ENCODE measurements around the gene COL4A1.

COL4A1 gene

GRCh38 chr13:110290153-110290552 is 16.8 kb downstream of the COL4A1 start:
- no peak for DNase-seq

- no peak for DNase-seq
These were observed 17.3 kb downstream of the COL4A1 start for GRCh38 chr13:110289661-110290060.

- DNase-seq: no peak
These were observed 17.8 kb downstream of the COL4A1 start for GRCh38 chr13:110289174-110289573.

- DNase-seq: no peak
These were observed 19.8 kb downstream of the COL4A1 start for GRCh38 chr13:110286833-110287819.

- DNase-seq: no peak
These were observed 20.7 kb downstream of the COL4A1 start for GRCh38 chr13:110285991-110286832.

- DNase-seq: no peak
These were observed 22.0 kb downstream of the COL4A1 start for GRCh38 chr13:110284779-110285484.

- DNase-seq: no peak
These were observed 23.0 kb downstream of the COL4A1 start for GRCh38 chr13:110283736-110284517.

GRCh38 chr13:110282316-110282841 is 24.6 kb downstream of the COL4A1 start:
- DNase-seq: no peak

GRCh38 chr13:110281736-110282135 is 25.2 kb downstream of the COL4A1 start:
- DNase-seq: no peak

DNA sequence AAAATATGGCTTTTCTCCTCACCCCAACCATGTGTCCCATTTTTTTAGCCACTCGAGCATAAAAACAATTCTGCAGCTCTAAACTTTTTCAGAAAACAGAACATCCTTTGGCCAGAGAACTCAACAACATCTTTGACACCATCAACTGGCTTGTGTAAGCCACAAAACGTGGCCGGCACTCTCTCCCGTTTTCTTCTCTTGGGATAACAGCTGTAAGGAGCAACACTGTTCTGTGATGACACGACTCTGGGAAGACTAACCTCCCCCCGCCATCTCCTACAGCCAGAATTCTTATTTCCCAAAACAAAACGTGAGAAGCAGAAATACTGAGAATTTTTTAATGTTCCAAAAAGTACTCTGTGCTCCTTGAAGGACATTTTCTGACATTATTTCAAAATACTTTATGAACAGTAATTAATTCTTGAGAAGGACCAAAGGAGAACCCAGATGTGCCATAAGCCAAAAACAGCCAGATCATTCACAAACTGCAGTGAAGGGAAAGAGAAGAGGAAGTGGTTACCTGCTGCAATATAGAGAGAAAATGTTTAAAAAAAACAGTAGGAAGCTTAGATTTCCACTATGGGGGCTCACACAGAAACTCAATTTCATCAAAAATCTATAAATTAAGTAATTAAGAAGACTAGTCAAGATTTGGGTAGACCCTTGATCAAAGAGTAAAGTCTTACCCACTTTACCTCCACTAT is 25.8 kb downstream of the COL4A1 start:
- DNase-seq: no peak

- peak; percentile 20 for DNase-seq
These were observed 26.6 kb downstream of the COL4A1 start for GRCh38 chr13:110280231-110280813.

DNA sequence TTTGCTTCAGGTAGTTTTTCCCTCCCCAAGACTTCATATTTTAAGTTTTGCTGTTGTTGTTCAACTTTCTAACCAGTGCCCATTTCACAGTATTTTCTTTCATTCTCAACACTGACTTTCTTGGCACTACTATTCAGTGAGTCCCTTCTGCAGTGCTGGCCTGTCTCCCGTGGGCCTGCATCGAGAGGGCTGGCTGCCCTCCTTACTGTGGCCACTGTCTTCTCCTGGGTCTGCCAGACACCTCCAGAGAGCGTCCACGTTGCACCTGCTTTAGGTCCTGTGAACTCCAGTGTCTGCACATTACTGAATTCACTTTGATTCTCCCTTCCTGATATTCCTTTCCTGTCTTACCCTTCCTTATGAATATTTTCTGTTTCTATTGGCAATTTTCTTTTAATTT is 27.3 kb downstream of the COL4A1 start:
- no peak for DNase-seq

DNA sequence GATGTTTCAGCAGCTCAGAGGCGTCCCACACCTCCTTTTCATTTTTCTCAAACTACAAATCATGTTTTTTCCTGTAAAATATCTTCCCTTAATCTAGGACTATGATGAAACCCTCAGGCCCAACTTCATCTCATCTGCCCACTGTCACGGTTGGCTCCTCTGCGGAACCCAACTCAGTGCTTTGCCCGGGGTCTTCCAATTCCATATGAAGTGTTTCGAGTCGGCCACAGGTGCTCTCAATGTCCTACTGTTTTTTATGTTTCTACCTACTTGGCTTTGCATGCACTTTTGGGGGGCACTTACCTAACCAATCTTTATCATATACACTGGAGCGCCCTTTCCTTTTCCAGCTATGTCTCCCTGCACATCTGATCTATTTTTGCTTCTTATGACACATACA is 28.1 kb downstream of the COL4A1 start:
- no peak for DNase-seq

DNA sequence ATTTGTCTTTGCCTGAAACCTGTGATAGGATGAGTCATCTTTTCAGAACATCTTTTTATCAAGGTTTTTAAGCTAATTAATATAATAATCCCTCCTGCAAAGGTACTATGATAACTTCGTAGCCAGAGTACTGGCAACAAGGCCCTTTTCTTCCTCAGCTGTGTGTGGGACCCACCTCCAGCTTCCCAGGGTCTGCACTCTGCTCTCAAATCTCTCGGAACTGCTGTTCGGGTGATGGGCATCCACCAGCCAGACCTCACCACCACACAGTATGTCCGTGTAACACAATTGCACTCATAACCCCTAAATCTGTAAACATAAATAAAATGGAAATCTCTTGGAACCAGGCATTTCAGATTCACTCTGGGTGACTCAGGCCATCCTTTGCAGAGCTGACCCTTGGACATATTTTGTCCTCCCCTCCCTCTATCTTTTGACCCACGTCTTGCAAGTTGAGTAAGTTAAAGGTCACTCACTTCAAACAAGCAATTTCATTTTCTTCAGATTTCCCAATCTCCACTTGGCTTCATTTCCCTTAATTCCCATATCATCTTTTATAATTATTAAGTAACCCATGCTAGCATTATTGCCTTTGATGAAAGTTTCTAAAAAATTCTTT is 29.5 kb downstream of the COL4A1 start:
- no peak for DNase-seq

GRCh38 chr13:110276553-110276950 is 30.4 kb downstream of the COL4A1 start:
- no peak for DNase-seq

DNA sequence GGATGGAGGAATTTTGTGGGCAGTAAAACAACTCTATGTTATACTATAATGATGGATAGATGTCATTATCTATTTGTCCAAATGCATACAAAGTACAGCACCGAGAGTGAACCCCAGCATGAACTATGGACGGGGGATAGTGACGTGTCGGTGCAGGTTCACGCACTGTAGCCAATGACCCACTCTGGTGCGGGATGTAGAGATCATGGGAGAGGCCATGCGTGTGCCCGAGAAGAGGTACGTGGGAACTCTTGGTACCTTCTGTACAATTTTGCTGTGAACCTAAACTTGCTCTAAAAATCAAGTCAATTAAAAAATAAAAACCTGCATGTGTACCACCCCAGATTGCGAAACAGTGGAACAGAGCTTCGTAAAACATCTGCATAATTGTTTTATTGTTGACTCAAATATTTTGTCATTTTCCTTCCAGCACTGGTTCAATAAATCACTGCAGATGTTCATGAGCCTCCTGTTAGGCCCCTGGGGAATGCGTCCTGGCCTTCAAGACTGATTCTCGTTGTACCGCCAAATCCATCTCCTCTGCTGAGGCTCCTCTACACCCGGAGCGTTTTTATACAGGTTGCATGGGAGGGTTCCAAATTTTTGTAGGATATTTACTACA is 30.9 kb downstream of the COL4A1 start:
- DNase-seq: no peak

GRCh38 chr13:110274687-110275086 is 32.3 kb downstream of the COL4A1 start:
- no peak for DNase-seq

GRCh38 chr13:110273254-110273653 is 33.7 kb downstream of the COL4A1 start:
- DNase-seq: no peak

DNA sequence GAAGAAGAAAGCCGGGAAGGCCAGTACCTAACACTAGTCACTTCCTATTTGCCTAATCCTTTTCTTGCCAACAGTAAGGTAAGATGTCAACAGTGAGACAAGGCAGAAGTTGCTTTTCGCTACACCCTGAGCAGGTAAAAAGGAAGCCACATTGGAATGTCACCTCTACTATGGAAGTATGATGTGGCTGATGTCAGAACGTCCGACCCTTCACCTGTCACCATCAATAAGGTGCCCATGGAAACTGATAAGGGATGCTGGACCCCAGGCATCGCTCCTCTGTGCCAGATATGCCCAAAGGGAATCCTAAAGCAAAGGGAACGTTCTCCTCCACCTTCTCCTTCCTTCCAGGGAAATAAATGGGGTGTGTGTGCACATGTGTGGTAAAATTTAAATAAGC is 34.3 kb downstream of the COL4A1 start:
- no peak for DNase-seq

DNA sequence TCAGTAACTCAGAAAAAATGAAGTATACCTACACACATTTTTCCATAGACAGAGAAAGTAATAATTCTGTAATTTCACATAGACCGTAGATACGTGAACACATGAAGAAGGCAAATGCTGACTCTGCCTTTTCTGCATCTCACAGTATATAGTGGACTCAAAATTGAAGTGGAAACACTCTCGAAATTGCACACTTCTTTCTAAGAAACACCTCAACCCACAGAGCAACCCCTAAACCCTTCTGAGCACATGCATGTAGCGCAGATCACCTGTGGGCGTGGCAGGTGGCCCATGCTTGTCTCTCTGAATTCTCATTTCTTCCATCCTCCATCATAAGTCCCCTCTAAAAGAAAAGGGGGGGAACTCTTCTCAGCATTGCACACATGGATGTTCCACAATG is 34.7 kb downstream of the COL4A1 start:
- no peak for DNase-seq

All from stimulated activated CD4-positive, alpha-beta T cell treated with anti-CD3 and anti-CD28 coated beads, Interleukin-15, amount 100 ng/mL, for 24 hours (primary cell).